NCI-H2227 (cell line): ENCODE data around the gene COPZ1.
"Not testable (repeated sequence)": the region's sequence is repeated elsewhere in the genome, so short reads cannot be mapped to it uniquely, and the experiment has no call there.

ENCODE experiments used
- DNase-seq: peaks from one replicate; lab custom pipeline; 2025; ENCODE audit not compliant: unreplicated experiment; lab: John Stamatoyannopoulos, UW

The COPZ1 gene

GRCh38 chr12:54331461-54331860 lies 6.5 kb downstream of the COPZ1 start:
- DNase-seq: no peak

- no peak for DNase-seq
These were observed 8.6 kb downstream of the COPZ1 start for GRCh38 chr12:54333420-54334034.

GRCh38 chr12:54337280-54337842 lies 12.4 kb downstream of the COPZ1 start:
- peak; percentile 16 for DNase-seq

- DNase-seq: no peak
These were observed 13.1 kb downstream of the COPZ1 start for GRCh38 chr12:54337854-54338650.

- DNase-seq: no peak
These were observed 13.9 kb downstream of the COPZ1 start for GRCh38 chr12:54338698-54339296.

- DNase-seq: no peak
These were observed 15.9 kb downstream of the COPZ1 start for GRCh38 chr12:54340846-54341245.

- peak; percentile 47 for DNase-seq
These were observed 16.7 kb downstream of the COPZ1 start for GRCh38 chr12:54341378-54342300.

GRCh38 chr12:54349036-54349435 lies 24.1 kb downstream of the COPZ1 start:
- DNase-seq: no peak

GRCh38 chr12:54349679-54350078 lies 24.7 kb downstream of the COPZ1 start:
- DNase-seq: no peak

GRCh38 chr12:54350743-54351142 lies 25.8 kb downstream of the COPZ1 start:
- DNase-seq: no peak

GRCh38 chr12:54351341-54351740 lies 26.4 kb downstream of the COPZ1 start:
- no peak for DNase-seq

GRCh38 chr12:54352022-54352531 lies 27.1 kb downstream of the COPZ1 start:
- DNase-seq: peak; percentile 88

GRCh38 chr12:54352891-54353874 lies 28.3 kb downstream of the COPZ1 start:
- DNase-seq: peak; percentile 69

GRCh38 chr12:54354271-54354670 lies 29.3 kb downstream of the COPZ1 start:
- DNase-seq: not testable (repeated sequence)

- DNase-seq: no peak
These were observed 30.3 kb downstream of the COPZ1 start for GRCh38 chr12:54355104-54355815.

- DNase-seq: no peak
These were observed 31.3 kb downstream of the COPZ1 start for GRCh38 chr12:54356228-54356627.

- peak; percentile 58 for DNase-seq
These were observed 32.0 kb downstream of the COPZ1 start for GRCh38 chr12:54356951-54357356.

GRCh38 chr12:54357506-54358190 lies 32.7 kb downstream of the COPZ1 start:
- DNase-seq: no peak
